Astrocyte of the spinal cord (primary cell): Measurements from ENCODE around the gene RAMP1.

Source experiments
- DNase-seq: peaks from one replicate; pipeline ENCODE4 v3.0.0; 2011; ENCODE audit warnings: low read depth, low spot score
- H3K4me3 ChIP-seq: 2 replicates; pipeline ENCODE4 v1.5.1; 2011; ENCODE audit warnings: low read depth, mild to moderate bottlenecking, low read length, moderate library complexity
- in situ Hi-C: cut with HindIII; loops from 2 replicates; pipeline ENCODE4 v1.10.0; 2017; ENCODE audit warnings: low sequenced_read_pairs
- TF ChIP-seq, protein P1 (sequence below): IDR thresholded peaks from 2 replicates; pipeline ENCODE4 v1.5.1; 2012; ENCODE audit warnings: low read depth, mild to moderate bottlenecking, low read length, inconsistent platforms

Gene RAMP1

GRCh38 chr2:237862528-237862895, 3.1 kb downstream of the RAMP1 start:
- no peak for DNase-seq
- TF ChIP-seq, protein P1, sequence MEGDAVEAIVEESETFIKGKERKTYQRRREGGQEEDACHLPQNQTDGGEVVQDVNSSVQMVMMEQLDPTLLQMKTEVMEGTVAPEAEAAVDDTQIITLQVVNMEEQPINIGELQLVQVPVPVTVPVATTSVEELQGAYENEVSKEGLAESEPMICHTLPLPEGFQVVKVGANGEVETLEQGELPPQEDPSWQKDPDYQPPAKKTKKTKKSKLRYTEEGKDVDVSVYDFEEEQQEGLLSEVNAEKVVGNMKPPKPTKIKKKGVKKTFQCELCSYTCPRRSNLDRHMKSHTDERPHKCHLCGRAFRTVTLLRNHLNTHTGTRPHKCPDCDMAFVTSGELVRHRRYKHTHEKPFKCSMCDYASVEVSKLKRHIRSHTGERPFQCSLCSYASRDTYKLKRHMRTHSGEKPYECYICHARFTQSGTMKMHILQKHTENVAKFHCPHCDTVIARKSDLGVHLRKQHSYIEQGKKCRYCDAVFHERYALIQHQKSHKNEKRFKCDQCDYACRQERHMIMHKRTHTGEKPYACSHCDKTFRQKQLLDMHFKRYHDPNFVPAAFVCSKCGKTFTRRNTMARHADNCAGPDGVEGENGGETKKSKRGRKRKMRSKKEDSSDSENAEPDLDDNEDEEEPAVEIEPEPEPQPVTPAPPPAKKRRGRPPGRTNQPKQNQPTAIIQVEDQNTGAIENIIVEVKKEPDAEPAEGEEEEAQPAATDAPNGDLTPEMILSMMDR = no peak
- H3K4me3 ChIP-seq = no peak overlapping the region
- in situ Hi-C loops = no loop called here

DNA sequence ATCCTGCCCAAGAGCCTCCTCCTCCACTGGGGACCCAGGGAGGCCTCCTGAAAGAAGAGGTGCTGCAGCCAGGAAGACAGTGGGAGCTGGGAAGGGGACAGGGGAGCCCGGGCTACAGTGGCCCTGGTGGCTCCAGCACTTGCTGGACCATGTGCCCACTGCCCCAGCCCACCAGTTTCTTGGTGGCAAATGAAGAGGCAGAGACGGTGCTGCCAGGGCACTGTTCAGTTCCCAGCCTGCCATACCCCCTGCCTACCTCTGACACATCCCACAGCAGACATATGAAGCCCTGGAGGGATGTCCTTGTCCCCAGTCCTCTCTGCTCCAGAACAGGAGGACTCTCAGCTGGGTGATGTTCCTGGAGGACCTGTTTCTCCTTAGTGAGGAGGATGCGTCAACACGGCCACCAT, 3.7 kb downstream of the RAMP1 start:
- no peak for DNase-seq
- in situ Hi-C loops = no loop called here
- TF ChIP-seq, protein P1 = no peak
- no peak overlapping the region for H3K4me3 ChIP-seq

GRCh38 chr2:237863689-237864443, 4.4 kb downstream of the RAMP1 start:
- DNase-seq = no peak

GRCh38 chr2:237864444-237864931, 5.1 kb downstream of the RAMP1 start:
- DNase-seq = no peak
- TF ChIP-seq, protein P1 = no peak
- in situ Hi-C loops = no loop called here
- no peak overlapping the region for H3K4me3 ChIP-seq

More at GRCh38 chr2:237863689-237864443, 4.4 kb downstream of the RAMP1 start:
- no peak overlapping the region for H3K4me3 ChIP-seq
- in situ Hi-C loops = no loop called here
- TF ChIP-seq, protein P1 = no peak

DNA sequence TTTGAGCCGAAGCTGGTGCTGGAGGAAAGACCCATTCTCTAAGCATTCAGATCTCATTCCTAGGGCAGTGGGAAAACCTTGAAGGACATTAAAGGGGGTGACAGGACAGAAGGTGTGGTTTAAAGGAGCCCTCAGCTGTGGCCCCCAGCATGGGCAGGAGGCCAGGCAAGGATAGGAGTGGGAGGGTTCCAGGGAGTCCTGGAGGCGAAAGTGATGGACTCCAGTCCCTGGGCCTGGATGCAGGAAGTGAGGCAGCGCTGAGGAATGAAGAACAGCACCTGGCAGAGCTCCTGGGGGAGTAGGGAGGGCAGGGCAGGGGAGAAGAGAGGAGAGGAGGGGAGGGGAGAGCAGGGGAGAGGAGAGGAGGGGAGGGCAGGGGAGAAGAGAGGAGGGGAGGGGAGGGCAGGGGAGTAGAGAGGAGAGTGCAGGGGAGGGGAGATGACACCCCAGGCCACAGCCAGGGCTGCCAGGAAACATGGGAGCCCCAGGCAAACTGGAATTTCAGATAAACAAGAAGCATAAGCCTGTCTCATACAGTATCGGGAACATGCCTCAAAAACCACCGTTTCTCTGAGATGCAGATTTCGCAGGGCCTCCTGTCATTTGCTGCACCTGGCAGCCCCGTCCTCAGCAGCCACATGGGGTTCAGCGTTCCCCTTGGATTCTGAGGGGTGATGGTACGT, 5.7 kb downstream of the RAMP1 start:
- H3K4me3 ChIP-seq = no peak overlapping the region
- TF ChIP-seq, protein P1 = no peak
- in situ Hi-C loops = no loop called here
- peak; percentile 59 for DNase-seq

- TF ChIP-seq, protein P1 = peak; percentile 30
- no peak overlapping the region for H3K4me3 ChIP-seq
- DNase-seq = no peak
- in situ Hi-C loops = no loop called here
Measured at GRCh38 chr2:237865623-237866041, 6.2 kb downstream of the RAMP1 start.
